Erythroblast (primary cell): ENCODE data around the gene COL4A2.

Experiments used
- GATA1 ChIP-seq: IDR thresholded peaks from 2 replicates; pipeline ENCODE4 v1.6.1; 2011; ENCODE audit warnings: low read depth, mild to moderate bottlenecking, control low read depth, low read length, moderate library complexity
- POLR2A ChIP-seq: IDR thresholded peaks from 2 replicates; pipeline ENCODE4 v1.6.1; 2011; ENCODE audit warnings: mild to moderate bottlenecking, low read length

GRCh38 chr13:110447058-110447511 is 140.0 kb downstream of the COL4A2 start:
- TF ChIP-seq POLR2A (no peak), GATA1 (no peak)
